PC-3 (cell line): ENCODE data around the gene PPP1R12A. TPM values are rescaled to one million over a fixed set of nuclear protein-coding genes. Genes with fewer than 3 reads are reported as not detected.

Experiments
- ATAC-seq: fragments of 200-7000 bp; cut with Tn5 transposase; 2 replicates; pipeline ENCODE4 v1.9.1; 2020; ENCODE audit warnings: mild to moderate bottlenecking, moderate library complexity
- BruUV-seq: library from RNA; stranded (reverse); fragments of 400-500 nt; replicated peaks from 2 replicates; lab custom pipeline; 2021; lab: Mats Ljungman, UMichigan
- CTCF ChIA-PET: fragments of 300-600 bp; sonication (Branson Sonifier 250); formaldehyde crosslinking; loops from one replicate; lab custom pipeline; 2022; ENCODE audit warnings: antibody characterized with exemption; lab: Charles Lee
- POLR2A ChIA-PET: fragments of 300-600 bp; sonication (Branson Sonifier 250); formaldehyde crosslinking; loops from one replicate; lab custom pipeline; 2022; ENCODE audit warnings: antibody characterized with exemption; ENCODE audit not compliant: unreplicated experiment; lab: Charles Lee
- DNase-seq: peaks from one replicate; pipeline ENCODE4 v3.0.0-alpha.2; 2015
- H2AFZ ChIP-seq: fragments of 300-600 bp; sonication (generic); 2 replicates; pipeline ENCODE4 v1.6.0; 2016; ENCODE audit warnings: antibody characterized with exemption, low read length
- H3F3A ChIP-seq: fragments of 300-600 bp; sonication (generic); one replicate; pipeline ENCODE4 v1.6.0; 2017; ENCODE audit warnings: antibody characterized with exemption, low read length, control low read depth, mild to moderate bottlenecking; ENCODE audit not compliant: unreplicated experiment
- H3K27ac ChIP-seq: fragments of 300-600 bp; sonication (generic); 2 replicates; pipeline ENCODE4 v1.5.1; 2016; ENCODE audit warnings: mild to moderate bottlenecking, low read length
- H3K27me3 ChIP-seq: fragments of 300-600 bp; sonication (generic); 2 replicates; pipeline ENCODE4 v1.6.1; 2016; ENCODE audit warnings: low read length, mixed read lengths
- H3K36me3 ChIP-seq: fragments of 300-600 bp; sonication (generic); 2 replicates; pipeline ENCODE4 v1.6.1; 2016; ENCODE audit warnings: low read depth, mixed run types, low read length, mixed read lengths
- H3K4me1 ChIP-seq: fragments of 300-600 bp; sonication (generic); 2 replicates; pipeline ENCODE4 v1.5.1; 2016; ENCODE audit warnings: low read length; ENCODE audit not compliant: insufficient read depth
- H3K4me2 ChIP-seq: fragments of 300-600 bp; sonication (generic); 2 replicates; pipeline ENCODE4 v1.6.0; 2016; ENCODE audit warnings: low read length
- H3K4me3 ChIP-seq: fragments of 300-600 bp; sonication (generic); 2 replicates; pipeline ENCODE4 v1.5.1; 2016; ENCODE audit warnings: mild to moderate bottlenecking, low read length, mixed read lengths
- H3K79me2 ChIP-seq: fragments of 300-600 bp; sonication (generic); 2 replicates; pipeline ENCODE4 v1.6.1; 2017; ENCODE audit warnings: low read length, mixed read lengths
- H3K9ac ChIP-seq: fragments of 300-600 bp; sonication (generic); 2 replicates; pipeline ENCODE4 v1.6.0; 2016; ENCODE audit warnings: mild to moderate bottlenecking, low read length
- H3K9me2 ChIP-seq: fragments of 300-600 bp; sonication (generic); replicated peaks from 2 replicates; pipeline ENCODE4 v1.6.1; 2016; ENCODE audit warnings: mixed run types, low read length, mixed read lengths
- H3K9me3 ChIP-seq: fragments of 300-600 bp; sonication (generic); 2 replicates; pipeline ENCODE4 v1.6.1; 2016; ENCODE audit warnings: low read length, mixed read lengths
- H4K20me1 ChIP-seq: fragments of 300-600 bp; sonication (generic); 2 replicates; pipeline ENCODE4 v1.6.1; 2016; ENCODE audit warnings: low read length, mixed read lengths
- EZH2 ChIP-seq: fragments of 300-600 bp; sonication (generic); IDR thresholded peaks from one replicate; pipeline ENCODE4 v1.6.1; 2017; ENCODE audit warnings: antibody characterized with exemption, mild to moderate bottlenecking, low read length; ENCODE audit not compliant: unreplicated experiment
- EZH2phosphoT487 ChIP-seq: fragments of 300-600 bp; sonication (generic); IDR thresholded peaks from 2 replicates; pipeline ENCODE4 v1.6.1; 2018; ENCODE audit warnings: mild to moderate bottlenecking, antibody characterized with exemption, low read length, borderline replicate concordance
- intact Hi-C: fragments of 100-400 bp; cut with micrococcal nuclease; formaldehyde crosslinking; loops from 2 replicates; pipeline ENCODE4 v1.9.0; 2023
- total RNA-seq: library from RNA; depleted of rRNA; stranded (reverse); fragments of >200 nt; gene quantifications from 2 replicates; pipeline ENCODE4 v1.2.3, GENCODE V29; 2014
- TF ChIP-seq, protein P1 (sequence below): fragments of 300-600 bp; sonication (generic); conservative IDR thresholded peaks from 2 replicates; pipeline ENCODE4 v1.5.1; 2017; ENCODE audit warnings: antibody characterized with exemption, low read depth, mild to moderate bottlenecking, low read length

PPP1R12A gene
- total RNA-seq, 1 experiment from 2014 or later = 43.2 TPM

DNA sequence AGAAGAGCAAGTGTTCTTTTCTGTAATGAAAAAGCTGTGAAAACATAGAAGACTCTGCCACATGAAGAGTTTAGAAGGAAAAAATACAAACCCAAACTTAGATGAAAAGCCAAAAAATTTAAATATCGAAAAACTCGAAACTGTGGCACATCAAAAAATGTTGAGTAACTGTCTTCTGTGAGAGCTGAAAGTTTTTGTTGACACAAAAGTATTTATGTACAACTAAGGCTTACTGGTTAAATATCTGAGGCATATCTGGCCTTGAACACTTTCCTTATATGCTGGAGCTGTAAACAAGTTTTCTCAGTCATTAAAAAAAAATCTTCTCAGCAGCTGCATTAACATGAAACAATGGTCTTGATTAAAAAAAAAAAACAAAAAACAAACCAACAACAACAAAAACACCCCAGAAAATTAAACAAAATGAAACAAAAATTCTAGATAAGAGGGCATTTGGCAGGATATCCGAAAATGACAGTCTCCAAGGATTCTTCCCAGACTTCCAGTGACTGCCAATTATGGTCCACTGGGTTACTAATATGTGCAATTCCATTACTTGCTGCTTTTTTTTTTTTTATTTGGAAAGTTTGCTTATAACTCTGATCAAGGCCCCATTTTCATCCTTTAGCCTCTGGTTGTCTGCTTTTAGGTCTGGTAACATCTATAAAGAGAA lies 159.4 kb downstream of the PPP1R12A start:
- intact Hi-C loops = no loop called here
- DNase-seq (no peak), ATAC-seq (no peak)
- no TSS peak for BruUV-seq
- Histone ChIP-seq H3K4me3 (no peak overlapping the region), H4K20me1 (no peaks in the 10 kb centered on the region), H3K4me1 (peaks cover 8% of the 10 kb centered on the region), H3K9me2 (no peaks in the 10 kb centered on the region), H3K27ac (no peak overlapping the region), H3K79me2 (no peaks in the 10 kb centered on the region), H3K27me3 (no peaks in the 10 kb centered on the region), H3K9ac (no peak overlapping the region), H3K36me3 (peaks cover 4% of the 10 kb centered on the region; the same call in 1 of the 2 replicates), H3K4me2 (no peak overlapping the region), H2AFZ (no peak overlapping the region), H3K9me3 (no peaks in the 10 kb centered on the region), H3F3A (no peaks in the 10 kb centered on the region)
- POLR2A ChIA-PET = no interaction called here
- CTCF ChIA-PET = no interaction called here
- TF ChIP-seq EZH2 (no peak), EZH2phosphoT487 (no peak)
- TF ChIP-seq, protein P1, sequence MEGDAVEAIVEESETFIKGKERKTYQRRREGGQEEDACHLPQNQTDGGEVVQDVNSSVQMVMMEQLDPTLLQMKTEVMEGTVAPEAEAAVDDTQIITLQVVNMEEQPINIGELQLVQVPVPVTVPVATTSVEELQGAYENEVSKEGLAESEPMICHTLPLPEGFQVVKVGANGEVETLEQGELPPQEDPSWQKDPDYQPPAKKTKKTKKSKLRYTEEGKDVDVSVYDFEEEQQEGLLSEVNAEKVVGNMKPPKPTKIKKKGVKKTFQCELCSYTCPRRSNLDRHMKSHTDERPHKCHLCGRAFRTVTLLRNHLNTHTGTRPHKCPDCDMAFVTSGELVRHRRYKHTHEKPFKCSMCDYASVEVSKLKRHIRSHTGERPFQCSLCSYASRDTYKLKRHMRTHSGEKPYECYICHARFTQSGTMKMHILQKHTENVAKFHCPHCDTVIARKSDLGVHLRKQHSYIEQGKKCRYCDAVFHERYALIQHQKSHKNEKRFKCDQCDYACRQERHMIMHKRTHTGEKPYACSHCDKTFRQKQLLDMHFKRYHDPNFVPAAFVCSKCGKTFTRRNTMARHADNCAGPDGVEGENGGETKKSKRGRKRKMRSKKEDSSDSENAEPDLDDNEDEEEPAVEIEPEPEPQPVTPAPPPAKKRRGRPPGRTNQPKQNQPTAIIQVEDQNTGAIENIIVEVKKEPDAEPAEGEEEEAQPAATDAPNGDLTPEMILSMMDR = no peak

DNA sequence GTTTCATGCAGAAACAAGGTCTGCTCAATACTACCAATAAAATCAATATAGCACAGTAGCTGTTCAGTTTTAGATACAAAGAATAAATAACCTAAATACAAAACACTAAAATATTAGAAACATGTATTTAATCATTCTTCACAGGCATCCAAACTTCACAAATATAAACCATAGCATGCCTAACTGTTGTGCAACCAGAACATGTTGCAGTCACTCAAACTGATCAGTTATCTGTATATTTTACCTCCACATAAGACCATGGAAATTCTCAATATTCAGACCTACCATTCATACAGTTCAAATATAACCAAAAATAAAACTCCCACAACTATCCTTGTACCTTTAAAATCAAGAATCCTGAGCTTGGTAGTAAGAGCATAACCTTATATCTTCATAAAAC lies 161.0 kb downstream of the PPP1R12A start:
- no peak for DNase-seq
- no peaks in the 10 kb centered on the region for H3K9me3 ChIP-seq
- no peak overlapping the region for H3K27ac ChIP-seq
- intact Hi-C loops = no loop called here
- H3F3A ChIP-seq = no peaks in the 10 kb centered on the region
- H3K9me2 ChIP-seq = no peaks in the 10 kb centered on the region
- H4K20me1 ChIP-seq = no peaks in the 10 kb centered on the region
- H3K4me3 ChIP-seq = no peak overlapping the region
- H3K36me3 ChIP-seq = peaks cover 4% of the 10 kb centered on the region; the same call in 1 of the 2 replicates
- ATAC-seq = no peak
- no peak overlapping the region for H2AFZ ChIP-seq
- H3K27me3 ChIP-seq = no peaks in the 10 kb centered on the region
- H3K4me1 ChIP-seq = peaks cover 8% of the 10 kb centered on the region
- BruUV-seq = no TSS peak
- ChIA-PET POLR2A (interaction anchor here (0.6 kb wide), 1 partner anchor 219 kb away, joined by 3 read pairs; no protein-coding TSS in a partner anchor), CTCF (no interaction called here)
- H3K4me2 ChIP-seq = no peak overlapping the region
- H3K79me2 ChIP-seq = no peaks in the 10 kb centered on the region
- no peak overlapping the region for H3K9ac ChIP-seq
- TF ChIP-seq EZH2 = no peak
- TF ChIP-seq, protein P1 = no peak
- no peak for TF ChIP-seq EZH2phosphoT487

DNA sequence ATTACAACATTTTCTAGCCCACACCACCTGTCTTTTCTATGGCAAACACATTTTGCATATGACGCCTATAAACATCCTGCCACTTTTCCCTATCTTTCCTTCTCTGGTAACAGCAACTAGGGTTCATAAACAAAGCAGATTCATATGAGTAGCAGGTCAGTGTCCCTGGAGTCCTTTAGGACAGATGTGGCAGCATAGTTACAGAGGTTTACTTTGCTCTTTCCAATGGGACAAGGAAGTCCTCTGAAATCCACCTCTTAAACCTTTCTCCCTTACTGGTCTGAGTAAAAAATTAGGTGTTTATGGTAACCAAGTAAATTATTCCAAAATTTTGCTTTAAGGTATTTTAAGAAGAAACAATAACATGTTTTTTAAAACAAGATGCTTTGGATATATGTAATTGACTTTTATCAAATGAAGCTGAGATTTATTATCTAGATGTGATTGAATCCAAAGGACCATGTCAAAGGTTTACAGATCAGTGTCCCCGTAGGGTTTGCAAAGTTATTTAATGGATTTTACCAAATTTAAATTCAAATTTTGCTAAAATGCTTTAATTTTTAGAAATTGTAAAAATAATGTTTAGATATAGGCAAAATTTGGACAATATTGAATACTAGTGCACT lies 164.9 kb downstream of the PPP1R12A start:
- Histone ChIP-seq H3K36me3 (0 out of 2 replicates have a peak, but pooled peaks cover under 1% of the 10 kb centered on the region), H3K9me3 (no peaks in the 10 kb centered on the region), H3K4me1 (no peaks in the 10 kb centered on the region), H3K4me2 (no peak overlapping the region), H3K9ac (no peak overlapping the region), H3K27me3 (no peaks in the 10 kb centered on the region), H3K27ac (no peak overlapping the region), H3K79me2 (no peaks in the 10 kb centered on the region), H3K4me3 (no peak overlapping the region), H3K9me2 (no peaks in the 10 kb centered on the region), H2AFZ (no peak overlapping the region), H4K20me1 (no peaks in the 10 kb centered on the region), H3F3A (no peaks in the 10 kb centered on the region)
- ChIA-PET POLR2A (no interaction called here), CTCF (no interaction called here)
- DNase-seq = no peak
- TF ChIP-seq EZH2phosphoT487 (no peak), EZH2 (no peak)
- TF ChIP-seq, protein P1 = no peak
- intact Hi-C loops = no loop called here
- BruUV-seq = no TSS peak
- no peak for ATAC-seq
